Measurements from ENCODE around the gene LCNL1.

The LCNL1 gene

GRCh38 chr9:136971746-136972145 lies 11.0 kb upstream of the LCNL1 start:
- no peak overlapping the region for H3K4me3 ChIP-seq (ENCODE audit: low read depth, low read length)
- no peak for DNase-seq (ENCODE audit: low read depth)
- no peak for TF ChIP-seq CTCF (conservative IDR thresholded peaks at IDR 0.05; ENCODE audit: low read depth, low read length)

GRCh38 chr9:136972335-136972734 lies 10.5 kb upstream of the LCNL1 start:
- no peak for TF ChIP-seq CTCF (conservative IDR thresholded peaks at IDR 0.05; ENCODE audit: low read depth, low read length)
- no peak for DNase-seq (ENCODE audit: low read depth)
- no peak overlapping the region for H3K4me3 ChIP-seq (ENCODE audit: low read depth, low read length)

- no peak overlapping the region for H3K4me3 ChIP-seq (ENCODE audit: low read depth, low read length)
- TF ChIP-seq CTCF (conservative IDR thresholded peaks at IDR 0.05; ENCODE audit: low read depth, low read length), result no peak
- no peak for DNase-seq (ENCODE audit: low read depth)
These were observed 10.1 kb upstream of the LCNL1 start for GRCh38 chr9:136972743-136973142.

- TF ChIP-seq CTCF (conservative IDR thresholded peaks at IDR 0.05; ENCODE audit: low read depth, low read length), result no peak
- H3K4me3 ChIP-seq (ENCODE audit: low read depth, low read length), result no peak overlapping the region
- DNase-seq (ENCODE audit: low read depth), result no peak
These were observed 8.9 kb upstream of the LCNL1 start for GRCh38 chr9:136973618-136974617.

- no peak for TF ChIP-seq CTCF (conservative IDR thresholded peaks at IDR 0.05; ENCODE audit: low read depth, low read length)
- H3K4me3 ChIP-seq (ENCODE audit: low read depth, low read length), result no peak overlapping the region
- no peak for DNase-seq (ENCODE audit: low read depth)
These were observed 7.8 kb upstream of the LCNL1 start for GRCh38 chr9:136974817-136975535.

- no peak for DNase-seq (ENCODE audit: low read depth)
- no peak overlapping the region for H3K4me3 ChIP-seq (ENCODE audit: low read depth, low read length)
- peak; percentile 35 for TF ChIP-seq CTCF (conservative IDR thresholded peaks at IDR 0.05; ENCODE audit: low read depth, low read length)
These were observed 7.1 kb upstream of the LCNL1 start for GRCh38 chr9:136975644-136976043.

Data from choroid plexus epithelial cell (primary cell).